SK-N-SH (cell line): Measurements from ENCODE around the gene TINAGL1. TPM values are rescaled to one million over a fixed set of nuclear protein-coding genes. Genes with fewer than 3 reads are reported as not detected.
A peak's percentile ranks its signal among the peaks of the same experiment; 100 is the strongest.

ENCODE experiments used
- CTCF ChIA-PET: fragments of 300-600, 350-600 bp; formaldehyde crosslinking; extraction: SDS; loops from one replicate; lab custom pipeline; 2021; lab: Yijun Ruan, JAX
- POLR2A ChIA-PET: fragments of 350-600 bp; sonication (Branson Sonifier 250); formaldehyde crosslinking; extraction: SDS; loops from one replicate; lab custom pipeline; 2020; ENCODE audit warnings: antibody characterized with exemption, inconsistent platforms; lab: Yijun Ruan, JAX
- DNase-seq: peaks from one replicate; pipeline ENCODE4 v3.0.0; 2012
- H2AFZ ChIP-seq: fragments of 200-600 bp; sonication (generic); 2 replicates; pipeline ENCODE4 v1.8.1; 2016; ENCODE audit warnings: antibody characterized with exemption, mild to moderate bottlenecking, low read depth
- H3F3A ChIP-seq: fragments of 200-600 bp; sonication (generic); replicated peaks from 2 replicates; pipeline ENCODE3; 2016; ENCODE audit warnings: antibody characterized with exemption, mild to moderate bottlenecking; ENCODE audit not compliant: insufficient read depth
- H3K27ac ChIP-seq, 2 experiments: fragments of 200-500 bp in 1 of 2; fragments of 200-600 bp in 1 of 2; sonication (Bioruptor generic) in 1 of 2; sonication (generic), shearing (Covaris generic) in 1 of 2; 2 replicates each; pipeline versions ENCODE4 v1.5.1 to v1.6.1; 2014 to 2016; ENCODE audit warnings: low read depth in 2 of 2, inconsistent platforms in 1 of 2, low read length in 1 of 2, mild to moderate bottlenecking in 1 of 2, mixed read lengths in 1 of 2
- H3K27me3 ChIP-seq: fragments of 200-600 bp; sonication (generic), shearing (Covaris generic); 2 replicates; pipeline ENCODE4 v1.6.1; 2016; ENCODE audit warnings: mixed run types; ENCODE audit not compliant: insufficient read depth
- H3K36me3 ChIP-seq, 2 experiments: fragments of 200-500 bp in 1 of 2; fragments of 200-600 bp in 1 of 2; sonication (Bioruptor generic) in 1 of 2; sonication (generic) in 1 of 2; replicated peaks in 1 of 2; 2 replicates each; pipeline versions ENCODE3 to v1.5.1; 2014 to 2016; ENCODE audit warnings: low read length in 1 of 2, mild to moderate bottlenecking in 1 of 2; ENCODE audit not compliant: insufficient read depth in 2 of 2, control insufficient read depth in 1 of 2
- H3K4me1 ChIP-seq, 2 experiments: fragments of 200-500 bp in 1 of 2; fragments of 200-600 bp in 1 of 2; sonication (Bioruptor generic) in 1 of 2; sonication (generic), shearing (Covaris generic) in 1 of 2; 2 replicates each; pipeline versions ENCODE4 v1.5.1 to v1.6.1; 2014 to 2016; ENCODE audit warnings: low read depth in 1 of 2, low read length in 1 of 2, mixed run types in 1 of 2; ENCODE audit not compliant: insufficient read depth in 2 of 2, control insufficient read depth in 1 of 2
- H3K4me2 ChIP-seq: fragments of 200-600 bp; sonication (generic), shearing (Covaris generic); 2 replicates; pipeline ENCODE4 v1.6.1; 2017; ENCODE audit warnings: mixed run types
- H3K4me3 ChIP-seq, 2 experiments: fragments of 200-500 bp in 1 of 2; fragments of 200-600 bp in 1 of 2; sonication (Bioruptor generic) in 1 of 2; sonication (generic), shearing (Covaris generic) in 1 of 2; 2 replicates each; pipeline versions ENCODE4 v1.5.1 to v1.8.1; 2014 to 2016; ENCODE audit warnings: low read depth in 2 of 2, inconsistent platforms in 1 of 2, low read length in 1 of 2, mild to moderate bottlenecking in 1 of 2, mixed read lengths in 1 of 2, moderate library complexity in 1 of 2
- H3K79me2 ChIP-seq: fragments of 200-600 bp; sonication (generic); 2 replicates; pipeline ENCODE4 v1.8.1; 2017; ENCODE audit warnings: mild to moderate bottlenecking; ENCODE audit not compliant: insufficient read depth
- H3K9ac ChIP-seq: fragments of 200-600 bp; sonication (generic); 2 replicates; pipeline ENCODE4 v1.6.1; 2017; ENCODE audit warnings: mixed run types
- H3K9me2 ChIP-seq: fragments of 200-600 bp; sonication (generic); 2 replicates; pipeline ENCODE4 v1.6.1; 2017; ENCODE audit warnings: mixed run types
- H3K9me3 ChIP-seq: fragments of 200-600 bp; sonication (generic); 2 replicates; pipeline ENCODE4 v1.6.1; 2017; ENCODE audit warnings: mixed run types, mild to moderate bottlenecking, moderate library complexity
- H4K20me1 ChIP-seq: fragments of 200-600 bp; sonication (generic); 2 replicates; pipeline ENCODE4 v1.6.1; 2017; ENCODE audit warnings: mild to moderate bottlenecking, mixed run types; ENCODE audit not compliant: insufficient read depth
- FOXM1 ChIP-seq: IDR thresholded peaks from 2 replicates; pipeline ENCODE4 v1.4.0; 2012; ENCODE audit warnings: low read depth, mild to moderate bottlenecking
- RFX5 ChIP-seq: IDR thresholded peaks from 2 replicates; pipeline ENCODE4 v1.6.1; 2012; ENCODE audit warnings: mild to moderate bottlenecking, improper control_type of control experiment, low read length
- RXRA ChIP-seq: IDR thresholded peaks from 2 replicates; pipeline ENCODE4 v1.4.0; 2012; ENCODE audit warnings: low read depth, mild to moderate bottlenecking, borderline replicate concordance
- TCF12 ChIP-seq: IDR thresholded peaks from 2 replicates; pipeline ENCODE4 v1.4.0; 2012
- YY1 ChIP-seq: IDR thresholded peaks from 2 replicates; pipeline ENCODE4 v1.4.0; 2012; ENCODE audit warnings: low read depth, mild to moderate bottlenecking
- WGBS: methylation state at CpG from one replicate; pipeline ENCODE4 v1.1.6; 2017; ENCODE audit warnings: low lambda C conversion rate; 5-methylcytosine and 5-hydroxymethylcytosine counted together
- polyA plus RNA-seq, 3 experiments: library from polyadenylated mRNA; depleted of rRNA; stranded (reverse); fragments of >200 nt; gene quantifications; 2 replicates each; pipeline ENCODE4 v1.2.3, GENCODE V29; 2012
- TF ChIP-seq, protein P1 (sequence below): IDR thresholded peaks from 2 replicates; pipeline ENCODE4 v1.4.0; 2012; ENCODE audit warnings: low read depth
- TF ChIP-seq, protein P2 (sequence below): IDR thresholded peaks from 2 replicates; pipeline ENCODE4 v1.4.0; 2012; ENCODE audit warnings: low read depth, borderline replicate concordance
- TF ChIP-seq, protein P3 (sequence below): fragments of 150-350 bp; IDR thresholded peaks from 2 replicates; pipeline ENCODE4 v1.6.1; 2016; ENCODE audit warnings: mild to moderate bottlenecking, low read depth, low read length

Gene TINAGL1
- polyA plus RNA-seq, 1 of the 3 experiments (the other 2 are of a cell fraction): not detected

DNA sequence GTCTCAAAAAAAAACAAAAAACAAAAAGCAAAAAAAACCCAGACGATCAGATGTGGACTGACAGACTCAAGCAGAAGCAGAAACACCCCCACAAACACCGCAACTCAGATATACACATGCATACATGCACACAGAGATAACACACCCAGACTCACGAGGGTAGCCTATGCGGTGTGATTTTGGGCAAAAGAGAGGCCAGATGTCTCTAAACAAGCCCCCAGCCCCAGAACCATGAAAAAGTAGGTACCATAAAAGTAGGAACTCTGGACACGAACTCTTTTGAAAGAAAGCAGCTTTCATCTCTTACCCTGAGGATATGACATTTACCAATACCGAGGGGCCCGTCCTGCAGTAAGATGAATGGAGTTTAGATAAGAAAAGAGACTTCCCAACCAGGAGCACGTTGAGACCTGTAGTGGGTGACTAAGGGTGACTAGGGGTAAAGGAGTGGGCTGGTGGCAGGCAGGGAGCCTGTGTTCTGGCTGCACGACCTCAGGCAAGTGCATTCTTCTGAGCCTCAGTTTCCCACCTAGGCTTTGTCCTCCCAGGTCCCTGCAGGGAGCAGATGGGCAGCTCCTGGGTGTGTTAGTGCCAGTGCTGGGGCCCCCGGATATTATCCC, 1.5 kb upstream of the TINAGL1 start:
- TF ChIP-seq, protein P1, sequence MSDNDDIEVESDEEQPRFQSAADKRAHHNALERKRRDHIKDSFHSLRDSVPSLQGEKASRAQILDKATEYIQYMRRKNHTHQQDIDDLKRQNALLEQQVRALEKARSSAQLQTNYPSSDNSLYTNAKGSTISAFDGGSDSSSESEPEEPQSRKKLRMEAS: no peak
- TF ChIP-seq TCF12 (no peak), YY1 (no peak)
- TF ChIP-seq, protein P2, sequence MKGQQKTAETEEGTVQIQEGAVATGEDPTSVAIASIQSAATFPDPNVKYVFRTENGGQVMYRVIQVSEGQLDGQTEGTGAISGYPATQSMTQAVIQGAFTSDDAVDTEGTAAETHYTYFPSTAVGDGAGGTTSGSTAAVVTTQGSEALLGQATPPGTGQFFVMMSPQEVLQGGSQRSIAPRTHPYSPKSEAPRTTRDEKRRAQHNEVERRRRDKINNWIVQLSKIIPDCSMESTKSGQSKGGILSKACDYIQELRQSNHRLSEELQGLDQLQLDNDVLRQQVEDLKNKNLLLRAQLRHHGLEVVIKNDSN: no peak
- WGBS: 59% methylated on average over 9 of the region's 10 CpGs
- H3K27me3 ChIP-seq: no peaks in the 10 kb centered on the region
- no peaks in the 10 kb centered on the region for H3K36me3 ChIP-seq
- POLR2A ChIA-PET: no interaction called here
- no peak overlapping the region for H3K9ac ChIP-seq
- CTCF ChIA-PET: interaction anchor here (1.1 to 2.5 kb wide), 6 partner anchors 10 to 63 kb away, joined by 4 to 10 read pairs (median 4); no protein-coding TSS in a partner anchor
- H3F3A ChIP-seq: peaks cover 8% of the 10 kb centered on the region
- peak overlapping the region; percentile 51; the same call in 1 of the 2 replicates for H3K4me2 ChIP-seq
- H3K9me3 ChIP-seq: no peaks in the 10 kb centered on the region
- H2AFZ ChIP-seq: no peak overlapping the region
- no peaks in the 10 kb centered on the region for H4K20me1 ChIP-seq
- no peaks in the 10 kb centered on the region for H3K9me2 ChIP-seq
- H3K4me3 ChIP-seq: no peak overlapping the region
- peaks cover 14 to 17% of the 10 kb centered on the region in 2 experiments; a peak in 3 of 4 replicates for H3K4me1 ChIP-seq
- H3K27ac ChIP-seq: peak overlapping the region in 1 of 2 experiments; percentile 38; a peak in 2 of 4 replicates
- H3K79me2 ChIP-seq: no peaks in the 10 kb centered on the region
- DNase-seq: no peak

DNA sequence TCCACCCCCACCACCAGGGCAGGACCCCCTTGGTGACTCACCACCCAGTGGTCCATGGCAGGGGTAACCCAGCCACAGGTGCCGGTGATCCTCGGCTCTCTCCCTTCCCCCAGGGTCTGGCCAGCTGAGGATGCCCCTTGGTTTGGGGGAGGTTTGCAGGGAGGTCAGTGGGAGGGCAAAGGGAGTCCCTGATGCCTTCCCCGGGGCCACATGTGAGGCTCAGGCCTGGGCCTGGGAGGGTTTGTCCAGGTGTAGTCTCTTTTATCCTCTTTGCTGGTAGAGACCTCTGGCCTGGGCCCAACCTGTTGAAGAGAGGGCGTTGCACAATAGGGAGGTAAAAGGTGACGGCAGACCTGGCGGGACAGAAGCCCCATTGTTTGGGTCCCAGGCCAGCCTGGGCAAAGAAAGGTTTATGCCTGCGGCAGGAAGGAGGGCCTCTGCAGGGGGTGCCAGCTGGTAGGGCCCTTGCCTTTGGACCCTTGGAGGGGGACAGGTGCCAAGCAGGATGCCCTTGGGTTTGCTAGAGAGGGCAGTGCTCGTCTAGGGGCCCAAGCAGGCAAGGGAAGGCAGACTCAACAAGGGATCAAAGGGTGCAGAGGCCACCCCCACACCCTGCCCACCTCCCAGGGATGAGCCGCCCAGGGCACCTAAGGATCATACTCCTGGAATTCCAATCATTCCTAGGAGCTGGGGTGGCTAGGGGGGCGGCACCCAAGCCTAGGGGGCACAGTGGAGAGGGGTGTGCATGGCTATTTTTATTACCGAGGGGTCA, 760 bp upstream of the TINAGL1 start:
- POLR2A ChIA-PET: no interaction called here
- WGBS: 82% methylated on average over 6 of the region's 11 CpGs
- peaks cover 14 to 17% of the 10 kb centered on the region in 2 experiments; a peak in 3 of 4 replicates for H3K4me1 ChIP-seq
- no peaks in the 10 kb centered on the region for H3K79me2 ChIP-seq
- no peak overlapping the region for H3K4me3 ChIP-seq
- H3K27me3 ChIP-seq: no peaks in the 10 kb centered on the region
- no peaks in the 10 kb centered on the region for H3K9me2 ChIP-seq
- peaks cover 8% of the 10 kb centered on the region for H3F3A ChIP-seq
- CTCF ChIA-PET: interaction anchor here (1.1 to 2.5 kb wide), 4 partner anchors 11 to 43 kb away, joined by 4 to 10 read pairs (median 6); no protein-coding TSS in a partner anchor
- no peak for DNase-seq
- H4K20me1 ChIP-seq: no peaks in the 10 kb centered on the region
- no peaks in the 10 kb centered on the region for H3K36me3 ChIP-seq
- H2AFZ ChIP-seq: no peak overlapping the region
- no peak overlapping the region for H3K4me2 ChIP-seq
- no peak for TF ChIP-seq RFX5
- no peak for TF ChIP-seq RXRA
- TF ChIP-seq, protein P3, sequence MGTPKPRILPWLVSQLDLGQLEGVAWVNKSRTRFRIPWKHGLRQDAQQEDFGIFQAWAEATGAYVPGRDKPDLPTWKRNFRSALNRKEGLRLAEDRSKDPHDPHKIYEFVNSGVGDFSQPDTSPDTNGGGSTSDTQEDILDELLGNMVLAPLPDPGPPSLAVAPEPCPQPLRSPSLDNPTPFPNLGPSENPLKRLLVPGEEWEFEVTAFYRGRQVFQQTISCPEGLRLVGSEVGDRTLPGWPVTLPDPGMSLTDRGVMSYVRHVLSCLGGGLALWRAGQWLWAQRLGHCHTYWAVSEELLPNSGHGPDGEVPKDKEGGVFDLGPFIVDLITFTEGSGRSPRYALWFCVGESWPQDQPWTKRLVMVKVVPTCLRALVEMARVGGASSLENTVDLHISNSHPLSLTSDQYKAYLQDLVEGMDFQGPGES: no peak
- TF ChIP-seq FOXM1: no peak
- no peak overlapping the region for H3K9ac ChIP-seq
- H3K9me3 ChIP-seq: no peaks in the 10 kb centered on the region
- no peak overlapping the region for H3K27ac ChIP-seq
